ENCODE results near the gene MATN1. TPM values are rescaled to one million over a fixed set of nuclear protein-coding genes. Genes with fewer than 3 reads are reported as not detected.
"Not testable (repeated sequence)": the region's sequence is repeated elsewhere in the genome, so short reads cannot be mapped to it uniquely, and the experiment has no call there.

MATN1 gene
- total RNA-seq, 1 donor from 2014 or later, result 0.54 TPM

- Mint-ChIP-seq H3K4me1 (no peaks in the 10 kb centered on the region), H3K27me3 (peaks cover 7% of the 10 kb centered on the region), H3K9me3 (no peaks in the 10 kb centered on the region), H3K27ac (no peak overlapping the region), H3K36me3 (ENCODE audit: low read depth) (no peaks in the 10 kb centered on the region), H3K4me3 (no peak overlapping the region)
- DNase-seq, result no peak
- intact Hi-C loops (cut with micrococcal nuclease), result no loop called here
These were observed 30.0 kb downstream of the MATN1 start for GRCh38 chr1:30693366-30693765.

GRCh38 chr1:30692948-30693301 lies 30.5 kb downstream of the MATN1 start:
- intact Hi-C loops (cut with micrococcal nuclease), result no loop called here
- DNase-seq, result no peak
- Mint-ChIP-seq H3K36me3 (ENCODE audit: low read depth) (no peaks in the 10 kb centered on the region), H3K4me1 (no peaks in the 10 kb centered on the region), H3K9me3 (no peaks in the 10 kb centered on the region), H3K27ac (no peak overlapping the region), H3K27me3 (peaks cover 7% of the 10 kb centered on the region), H3K4me3 (no peak overlapping the region)

DNA sequence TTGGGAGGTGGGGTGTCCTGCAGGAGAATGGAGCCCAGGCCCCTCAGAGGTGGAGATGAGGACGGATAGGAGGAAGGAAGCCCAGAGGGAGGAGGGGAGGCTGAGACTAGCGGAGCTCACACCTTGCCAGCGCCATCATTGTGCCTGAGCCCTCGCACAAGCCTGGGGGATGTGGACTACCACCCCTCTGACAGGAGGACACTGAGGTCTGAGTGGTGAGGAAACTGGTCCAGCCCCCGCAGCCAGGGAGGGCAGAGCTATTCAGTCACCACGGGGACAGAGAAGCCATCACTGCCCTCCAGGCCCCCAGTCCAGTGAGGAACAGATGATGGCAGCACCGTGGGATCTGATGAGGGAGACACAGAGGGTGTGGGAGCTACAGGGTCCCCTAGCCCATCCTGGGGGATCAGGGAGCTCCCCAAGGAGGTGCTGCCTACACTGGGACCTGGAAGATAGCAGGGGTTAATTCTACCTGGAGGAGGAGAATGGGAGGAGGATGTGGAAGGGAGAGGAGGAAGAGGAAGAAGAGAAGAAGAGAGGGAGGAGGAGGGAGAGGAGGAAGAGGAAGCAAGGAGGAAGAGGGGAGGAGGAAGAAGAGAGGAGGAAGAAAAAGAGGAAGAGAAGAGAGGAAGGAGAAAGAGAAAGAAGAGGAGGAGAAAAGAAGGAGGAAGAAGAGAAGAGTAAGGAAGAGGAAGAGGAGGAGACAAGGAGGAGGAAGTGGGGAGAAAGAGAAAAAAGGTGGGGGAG lies 31.0 kb downstream of the MATN1 start:
- Mint-ChIP-seq H3K27ac (no peak overlapping the region), H3K9me3 (no peaks in the 10 kb centered on the region), H3K27me3 (peaks cover 10% of the 10 kb centered on the region), H3K4me1 (no peaks in the 10 kb centered on the region), H3K4me3 (no peak overlapping the region), H3K36me3 (ENCODE audit: low read depth) (no peaks in the 10 kb centered on the region)
- DNase-seq, result no peak
- intact Hi-C loops (cut with micrococcal nuclease), result no loop called here

- Mint-ChIP-seq H3K9me3 (no peaks in the 10 kb centered on the region), H3K4me1 (no peaks in the 10 kb centered on the region), H3K4me3 (no peak overlapping the region), H3K27me3 (peaks cover 19% of the 10 kb centered on the region), H3K27ac (no peak overlapping the region), H3K36me3 (ENCODE audit: low read depth) (no peaks in the 10 kb centered on the region)
- no peak for DNase-seq
- intact Hi-C loops (cut with micrococcal nuclease), result no loop called here
These were observed 31.9 kb downstream of the MATN1 start for GRCh38 chr1:30691480-30691879.

DNA sequence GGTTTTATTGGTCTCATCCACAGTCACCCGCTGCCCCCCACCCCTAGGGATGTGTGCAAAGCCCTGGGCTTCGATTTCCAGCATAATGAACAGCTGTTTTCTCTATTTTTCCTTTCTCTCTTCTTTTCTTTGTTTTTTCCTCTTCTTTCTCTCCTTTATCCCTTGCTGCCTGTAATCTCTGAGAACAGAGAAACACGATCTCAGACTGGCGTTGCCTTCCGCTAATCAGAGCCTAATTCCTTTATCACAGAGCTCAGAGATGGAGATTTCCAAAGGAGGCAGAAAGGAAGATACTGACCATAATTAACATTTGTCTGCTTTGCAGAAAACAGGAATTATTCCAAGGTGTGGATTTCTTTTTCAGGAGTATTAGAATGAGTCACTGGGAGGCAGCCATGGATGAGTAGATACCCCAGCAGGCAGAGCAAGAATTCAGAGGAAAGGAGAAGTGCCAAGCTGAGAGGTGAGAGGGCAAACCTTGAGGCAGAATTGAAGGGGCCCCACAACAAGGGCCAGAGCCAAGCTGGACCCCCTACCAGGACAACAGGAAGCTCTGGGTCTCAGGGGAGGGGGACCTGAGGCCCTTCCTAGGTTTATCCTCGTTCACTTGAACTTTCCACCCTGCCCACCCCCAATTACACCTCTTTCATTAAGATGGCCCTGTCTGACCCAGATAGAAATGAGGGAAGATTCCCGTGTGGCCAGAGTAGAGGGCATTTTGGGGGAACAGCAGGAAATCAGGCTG lies 33.3 kb downstream of the MATN1 start:
- Mint-ChIP-seq H3K4me1 (no peaks in the 10 kb centered on the region), H3K36me3 (ENCODE audit: low read depth) (no peaks in the 10 kb centered on the region), H3K4me3 (no peak overlapping the region), H3K27me3 (peaks cover 24% of the 10 kb centered on the region), H3K9me3 (no peaks in the 10 kb centered on the region), H3K27ac (no peak overlapping the region)
- intact Hi-C loops (cut with micrococcal nuclease), result no loop called here
- no peak for DNase-seq

DNA sequence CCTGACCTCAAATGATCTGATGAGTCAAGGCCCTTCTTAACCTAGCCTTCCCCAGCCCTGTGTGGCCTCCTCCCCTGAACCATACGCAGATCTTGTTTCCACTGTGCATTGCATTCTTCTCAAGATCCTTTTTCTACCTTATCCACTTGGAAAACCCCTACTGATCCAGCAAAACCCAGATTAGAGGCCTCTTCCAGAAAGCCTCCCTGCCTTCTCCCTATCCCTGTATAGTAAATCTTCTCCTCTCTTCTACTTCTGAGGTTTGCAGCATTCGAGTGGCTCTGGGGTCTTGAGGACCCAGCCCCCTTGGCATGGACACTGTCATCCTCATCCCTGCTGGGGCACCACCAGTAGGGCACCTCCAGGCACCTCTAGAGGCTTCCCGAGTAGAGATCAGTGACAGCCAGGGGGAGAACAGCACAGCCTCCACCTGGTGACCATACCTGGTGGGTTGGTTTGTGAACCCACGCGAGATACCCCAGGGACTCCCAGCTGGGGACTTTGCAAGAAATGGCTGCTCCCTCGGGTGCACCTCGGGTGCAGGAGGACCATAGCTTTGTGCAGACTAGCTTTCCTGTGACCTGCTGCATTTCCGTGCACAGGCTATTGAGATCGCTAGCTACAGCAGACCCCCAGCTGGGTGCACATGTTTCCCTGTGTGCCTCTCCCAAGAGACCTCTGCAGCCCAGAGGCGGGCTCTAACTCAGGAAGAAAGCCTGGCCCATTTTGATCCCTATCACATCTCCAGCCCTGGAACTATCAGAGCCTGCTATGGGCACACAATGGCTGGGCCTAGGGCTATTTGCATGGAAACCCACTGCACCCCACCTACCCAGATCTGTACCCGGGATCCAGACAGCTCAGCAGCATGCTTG lies 34.2 kb downstream of the MATN1 start:
- no peaks in the 10 kb centered on the region for H3K9me3 Mint-ChIP-seq
- no peak overlapping the region for H3K4me3 Mint-ChIP-seq
- intact Hi-C loops (cut with micrococcal nuclease), result no loop called here
- H3K36me3 Mint-ChIP-seq (ENCODE audit: low read depth), result no peaks in the 10 kb centered on the region
- DNase-seq, result no peak
- H3K27me3 Mint-ChIP-seq, result peaks cover 32% of the 10 kb centered on the region
- H3K27ac Mint-ChIP-seq, result no peak overlapping the region
- H3K4me1 Mint-ChIP-seq, result no peaks in the 10 kb centered on the region

DNA sequence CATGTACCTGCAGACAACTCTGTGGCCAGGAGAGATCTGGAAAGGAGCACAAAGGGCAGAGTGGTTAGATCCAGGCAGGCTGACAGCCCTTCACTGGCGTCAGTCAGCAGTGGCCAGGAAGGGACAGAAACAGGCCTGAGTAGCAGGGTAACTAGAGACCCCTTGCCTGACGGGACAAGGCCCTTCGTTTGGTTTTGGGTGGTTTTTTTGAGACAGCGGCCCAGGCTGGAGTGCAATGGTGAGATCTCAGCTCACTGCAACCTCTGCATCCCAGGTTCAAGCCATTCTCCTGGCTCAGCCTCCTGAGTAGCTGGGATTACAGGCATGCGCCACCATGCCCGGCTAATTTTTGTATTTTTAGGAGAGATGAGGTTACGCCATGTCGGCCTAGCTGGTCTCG lies 34.9 kb downstream of the MATN1 start:
- H3K36me3 Mint-ChIP-seq (ENCODE audit: low read depth); H3K27ac Mint-ChIP-seq; intact Hi-C loops (cut with micrococcal nuclease); H3K4me1 Mint-ChIP-seq; H3K9me3 Mint-ChIP-seq; DNase-seq; H3K4me3 Mint-ChIP-seq: not testable (repeated sequence)
- peaks cover 38% of the 10 kb centered on the region for H3K27me3 Mint-ChIP-seq

- Mint-ChIP-seq H3K27ac (no peak overlapping the region), H3K27me3 (peaks cover 43% of the 10 kb centered on the region), H3K4me3 (no peak overlapping the region), H3K9me3 (no peaks in the 10 kb centered on the region), H3K4me1 (no peaks in the 10 kb centered on the region), H3K36me3 (ENCODE audit: low read depth) (no peaks in the 10 kb centered on the region)
- DNase-seq, result no peak
- intact Hi-C loops (cut with micrococcal nuclease), result no loop called here
These were observed 35.5 kb downstream of the MATN1 start for GRCh38 chr1:30687886-30688285.

- intact Hi-C loops (cut with micrococcal nuclease), result no loop called here
- Mint-ChIP-seq H3K27me3 (peaks cover 55% of the 10 kb centered on the region), H3K9me3 (no peaks in the 10 kb centered on the region), H3K4me1 (no peaks in the 10 kb centered on the region), H3K4me3 (no peak overlapping the region), H3K36me3 (ENCODE audit: low read depth) (no peaks in the 10 kb centered on the region), H3K27ac (no peak overlapping the region)
- DNase-seq, result no peak
These were observed 37.0 kb downstream of the MATN1 start for GRCh38 chr1:30686236-30686935.

DNA sequence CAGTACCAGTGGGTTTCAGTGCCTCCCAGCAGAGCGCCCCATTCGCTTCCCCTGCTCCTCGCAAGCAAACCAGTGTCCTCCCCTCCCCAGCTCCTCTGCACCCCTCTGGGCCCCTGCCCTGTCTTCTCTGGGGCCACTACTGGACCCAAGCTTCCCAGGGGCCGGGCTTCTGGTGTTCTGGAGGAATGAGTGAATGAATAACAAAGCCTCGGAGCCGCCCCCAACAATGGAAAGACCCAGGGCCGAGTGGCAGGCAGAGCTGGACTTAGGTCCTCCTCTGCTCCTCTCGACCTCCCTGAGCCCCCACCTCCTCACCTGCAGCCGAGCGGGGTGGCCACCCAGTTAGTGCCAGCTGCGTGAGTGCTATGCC lies 37.6 kb downstream of the MATN1 start:
- DNase-seq, result no peak
- H3K4me3 Mint-ChIP-seq, result no peak overlapping the region
- H3K4me1 Mint-ChIP-seq, result no peaks in the 10 kb centered on the region
- no peaks in the 10 kb centered on the region for H3K9me3 Mint-ChIP-seq
- no peak overlapping the region for H3K27ac Mint-ChIP-seq
- H3K36me3 Mint-ChIP-seq (ENCODE audit: low read depth), result no peaks in the 10 kb centered on the region
- H3K27me3 Mint-ChIP-seq, result peaks cover 55% of the 10 kb centered on the region
- intact Hi-C loops (cut with micrococcal nuclease), result no loop called here

- peaks cover 55% of the 10 kb centered on the region for H3K27me3 Mint-ChIP-seq
- H3K4me3 Mint-ChIP-seq, result no peak overlapping the region
- intact Hi-C loops (cut with micrococcal nuclease), result no loop called here
- H3K27ac Mint-ChIP-seq, result no peak overlapping the region
- H3K36me3 Mint-ChIP-seq (ENCODE audit: low read depth), result no peaks in the 10 kb centered on the region
- no peak for DNase-seq
- H3K9me3 Mint-ChIP-seq, result no peaks in the 10 kb centered on the region
- no peaks in the 10 kb centered on the region for H3K4me1 Mint-ChIP-seq
These were observed 38.2 kb downstream of the MATN1 start for GRCh38 chr1:30684881-30685795.

DNA sequence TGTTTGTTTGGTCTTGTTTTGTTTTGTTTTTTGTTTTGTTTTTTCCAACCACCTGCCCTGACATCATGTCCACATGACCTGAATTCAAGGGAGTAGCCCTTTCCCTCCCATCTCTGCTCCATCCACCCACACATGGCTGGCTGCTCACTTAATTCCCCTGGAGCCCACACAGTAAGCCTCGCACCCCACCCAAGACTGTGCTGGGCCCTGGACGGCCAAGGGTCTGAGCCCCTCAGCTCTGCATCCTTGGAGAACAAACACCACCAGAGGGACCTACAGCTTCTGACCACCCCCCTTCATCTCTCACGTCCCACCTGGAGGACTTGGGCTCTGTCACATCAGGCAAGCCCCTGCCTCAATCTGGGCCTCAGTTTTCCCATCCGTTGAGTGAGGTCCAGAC lies 39.1 kb downstream of the MATN1 start:
- no peaks in the 10 kb centered on the region for H3K36me3 Mint-ChIP-seq (ENCODE audit: low read depth)
- no peaks in the 10 kb centered on the region for H3K9me3 Mint-ChIP-seq
- DNase-seq, result no peak
- intact Hi-C loops (cut with micrococcal nuclease), result no loop called here
- H3K27ac Mint-ChIP-seq, result no peak overlapping the region
- H3K27me3 Mint-ChIP-seq, result peaks cover 55% of the 10 kb centered on the region
- no peaks in the 10 kb centered on the region for H3K4me1 Mint-ChIP-seq
- no peak overlapping the region for H3K4me3 Mint-ChIP-seq

GRCh38 chr1:30683699-30684098 lies 39.7 kb downstream of the MATN1 start:
- H3K9me3 Mint-ChIP-seq, result no peaks in the 10 kb centered on the region
- no peak overlapping the region for H3K4me3 Mint-ChIP-seq
- H3K36me3 Mint-ChIP-seq (ENCODE audit: low read depth), result no peaks in the 10 kb centered on the region
- DNase-seq, result no peak
- no peak overlapping the region for H3K27ac Mint-ChIP-seq
- peaks cover 55% of the 10 kb centered on the region for H3K27me3 Mint-ChIP-seq
- H3K4me1 Mint-ChIP-seq, result no peaks in the 10 kb centered on the region
- intact Hi-C loops (cut with micrococcal nuclease), result no loop called here
